ENCODE measurements around the gene CDCP2.

GRCh38 chr1:54099061-54099610 is 53.7 kb downstream of the CDCP2 start:
- TF ChIP-seq TCF7L2 (IDR thresholded peaks at IDR 0.05; ENCODE audit: low read depth, low read length): no peak
- TF ChIP-seq CTCF (IDR thresholded peaks at IDR 0.05): no peak
- no peak for TF ChIP-seq POLR2AphosphoS5 (IDR thresholded peaks at IDR 0.05; ENCODE audit: low read depth, low read length)
- TF ChIP-seq REST (IDR thresholded peaks at IDR 0.05; ENCODE audit: insufficient read depth in 1 of 2, low read depth in 2 of 2, low read length in 1 of 2): no peak
- no peak for TF ChIP-seq SIN3A (IDR thresholded peaks at IDR 0.05; ENCODE audit: borderline replicate concordance, insufficient read depth, low read depth, low read length)
